Measurements from ENCODE around the gene DDX5.
"Not testable (repeated sequence)": the region's sequence is repeated elsewhere in the genome, so short reads cannot be mapped to it uniquely, and the experiment has no call there.

Gene DDX5

DNA sequence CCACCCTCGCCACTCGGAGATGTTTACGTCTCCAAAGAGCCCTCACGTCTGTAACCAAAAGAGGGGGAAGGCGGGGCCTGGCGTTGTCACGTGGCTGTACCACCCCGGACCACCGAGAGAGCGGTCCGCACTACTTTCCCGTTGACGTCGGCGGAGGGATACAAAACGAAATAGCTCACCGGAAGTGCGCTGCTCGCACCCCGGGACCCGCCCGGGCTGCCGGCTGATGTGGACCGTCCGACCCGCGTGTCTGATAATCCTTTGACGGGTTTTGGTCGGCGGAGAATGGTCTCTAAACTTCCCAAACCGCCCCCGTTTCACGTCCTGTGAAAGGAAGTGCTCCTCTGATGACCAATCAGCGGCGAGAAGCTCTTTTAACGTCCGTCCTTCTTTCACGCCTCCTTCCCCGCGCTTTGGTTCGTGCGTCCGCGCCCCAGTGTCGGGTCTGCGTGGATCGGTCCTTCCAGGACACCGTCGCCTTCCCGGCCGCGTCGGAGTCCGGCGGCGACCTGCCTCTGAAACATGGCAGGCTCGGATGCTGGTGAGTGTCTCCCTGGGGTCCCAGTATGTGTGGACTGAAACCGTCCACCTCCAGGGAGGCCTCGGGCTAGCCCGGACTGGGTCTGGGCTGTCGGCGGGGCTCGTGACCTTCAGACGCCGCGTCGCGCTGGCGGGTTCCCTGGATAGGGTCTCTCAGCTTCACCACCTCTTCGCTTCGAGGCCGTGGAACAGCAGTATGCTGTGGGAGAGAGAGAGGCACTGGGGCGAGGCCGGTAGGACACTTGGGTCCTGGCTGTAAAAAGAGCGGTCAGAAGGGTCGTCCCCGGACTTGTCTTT is 705 bp upstream of the DDX5 start, which contains the start of gene CEP95:
Gene CEP95, plus strand, starts transcription at position 402 of the 837 bp plus-strand sequence. Its CDS starts 121 bp downstream, at position 523.
- peak; percentile 62 for DNase-seq

DNA sequence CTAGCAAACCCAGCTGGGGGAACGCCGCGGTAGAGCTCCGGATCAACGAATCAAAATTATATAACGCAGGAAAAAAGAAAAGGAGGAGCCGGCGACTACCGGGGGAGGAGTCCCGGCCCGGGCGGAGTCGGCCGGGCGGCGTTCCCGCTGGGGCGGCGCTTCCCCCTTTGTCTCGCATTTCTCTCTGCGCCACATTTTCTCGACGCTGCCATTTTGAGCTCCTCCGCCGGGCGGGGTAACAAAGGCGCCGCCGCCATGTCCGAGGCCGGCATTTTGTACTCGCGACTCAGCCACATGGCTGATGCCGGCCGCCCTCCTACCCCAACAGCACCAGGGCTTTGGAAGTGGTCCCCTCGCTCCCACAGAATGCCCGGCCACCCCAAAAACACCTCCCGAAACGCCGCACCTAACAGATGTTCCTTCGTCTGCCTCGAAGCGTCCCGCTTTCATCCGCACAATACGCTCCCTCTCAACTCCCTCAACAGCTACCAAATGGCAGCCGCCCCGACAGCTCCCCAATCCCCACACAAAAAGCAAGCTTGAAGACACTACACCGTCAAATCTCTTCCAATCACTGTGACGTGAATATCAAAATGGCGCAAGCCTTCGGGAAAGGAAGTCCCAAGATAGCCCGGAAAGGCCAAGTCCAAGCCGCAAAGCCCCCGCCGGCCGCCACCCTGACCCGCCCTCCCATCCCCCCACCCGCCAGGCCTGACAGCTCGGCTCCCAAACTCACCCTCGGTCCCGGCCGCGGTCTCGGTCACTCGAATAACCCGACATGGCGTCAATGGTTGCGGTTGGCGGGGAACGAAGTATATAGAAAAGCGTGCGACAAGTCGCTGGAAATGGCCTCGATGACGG is 519 bp downstream of the DDX5 start:
- no peak for DNase-seq

DNA sequence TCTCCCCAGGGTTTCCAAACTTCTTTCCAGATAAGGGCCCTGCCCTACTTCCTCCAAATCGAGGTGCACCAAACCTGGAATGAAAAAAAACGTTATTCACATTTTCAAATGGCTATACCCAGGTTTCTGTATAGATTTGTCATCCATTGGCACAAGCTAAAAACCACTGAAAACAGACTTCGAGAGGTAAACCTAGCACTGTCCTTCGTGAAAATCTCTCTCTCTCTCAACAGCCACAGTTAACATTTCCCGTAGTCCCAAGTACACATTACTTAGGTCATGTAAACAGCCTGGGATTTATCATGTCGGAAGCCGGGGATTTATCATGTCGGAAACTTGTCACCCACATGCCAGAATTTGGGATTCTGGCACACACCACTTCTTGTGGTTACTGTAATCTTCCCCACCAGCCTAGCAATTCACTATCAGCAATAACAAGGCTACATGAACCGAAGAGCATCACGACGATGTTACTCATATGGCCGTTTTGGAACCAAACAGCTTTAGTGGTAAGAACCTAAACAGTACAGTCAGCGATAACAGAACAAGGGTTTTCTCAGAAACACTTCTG is 1.2 kb downstream of the DDX5 start:
- DNase-seq = no peak

DNA sequence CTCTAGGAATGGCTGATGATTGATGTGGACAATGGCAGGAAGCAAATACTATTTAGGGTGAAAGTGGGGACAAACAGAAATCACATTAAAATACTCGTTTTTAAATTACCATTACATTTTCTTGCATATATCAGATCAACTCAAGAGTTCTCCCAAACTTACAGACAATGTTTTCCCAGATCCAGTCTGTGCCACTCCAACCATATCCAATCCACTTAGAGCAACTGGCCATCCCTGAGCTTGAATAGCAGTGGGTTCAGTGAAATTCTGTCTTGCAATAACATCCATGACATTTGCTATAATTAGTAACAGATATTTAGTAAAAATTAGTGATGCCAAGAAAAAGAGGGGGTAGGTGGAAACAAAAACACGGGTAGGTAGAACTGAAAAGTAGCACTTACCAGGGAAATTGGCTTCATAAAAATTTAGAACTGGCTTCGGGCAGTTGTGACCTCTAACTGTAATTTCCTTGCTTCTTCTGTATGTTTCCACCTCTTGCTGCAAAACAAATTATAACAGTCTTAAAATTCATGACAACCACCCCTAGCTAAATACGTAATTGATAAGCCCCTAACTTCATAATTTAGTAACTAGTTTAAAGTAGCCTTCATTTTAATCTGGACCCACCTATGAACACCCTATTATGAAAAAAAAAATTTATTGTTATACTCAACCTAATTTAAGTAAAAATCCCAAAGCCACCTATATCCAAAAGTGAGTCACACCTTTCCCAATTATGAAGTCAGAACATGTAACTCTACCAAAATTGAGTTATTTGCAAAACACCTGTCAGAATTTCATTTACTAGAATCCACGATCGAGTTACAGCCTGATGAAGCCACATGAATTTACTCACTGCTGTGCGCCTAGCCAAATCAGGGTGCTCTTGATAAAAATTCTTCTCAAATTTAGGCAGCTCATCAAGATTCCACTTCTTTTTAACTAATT is 2.0 kb downstream of the DDX5 start:
- DNase-seq = no peak

DNA sequence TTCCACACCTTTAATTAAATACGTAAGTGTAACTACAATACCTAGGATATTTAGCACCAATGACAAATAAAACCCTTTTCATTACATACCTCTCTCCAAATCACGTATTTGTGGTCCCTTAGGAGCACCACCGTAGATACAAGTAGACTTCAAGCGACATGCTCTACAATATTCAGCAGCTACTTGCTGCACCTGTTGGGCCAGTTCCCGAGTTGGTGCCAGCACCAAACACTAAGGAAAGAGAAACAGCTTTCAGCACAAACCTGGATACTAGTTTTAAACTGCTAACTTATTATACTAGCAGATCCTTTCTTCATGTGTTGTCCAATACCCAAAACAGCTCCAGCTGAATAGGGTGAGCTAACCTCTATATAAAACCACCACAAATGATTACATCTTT is 2.7 kb downstream of the DDX5 start:
- no peak for DNase-seq

DNA sequence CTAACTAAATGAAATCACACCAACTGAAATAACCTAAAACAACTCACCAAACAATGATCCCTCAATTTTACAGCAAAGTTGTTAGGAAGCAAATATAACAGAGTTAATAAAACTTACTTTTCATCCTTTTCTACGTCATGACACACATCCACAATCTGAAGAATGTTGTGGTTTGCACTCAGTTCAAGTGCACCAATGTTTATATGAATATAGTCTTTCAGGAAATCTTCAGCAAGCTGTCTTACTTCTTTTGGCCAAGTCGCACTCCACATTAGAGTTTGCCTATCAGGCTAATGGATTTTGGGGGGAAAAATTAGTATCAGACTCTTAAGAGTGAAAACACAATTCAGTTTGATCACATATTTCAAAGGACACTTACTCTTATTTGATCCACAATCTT is 3.3 kb downstream of the DDX5 start:
- no peak for DNase-seq

DNA sequence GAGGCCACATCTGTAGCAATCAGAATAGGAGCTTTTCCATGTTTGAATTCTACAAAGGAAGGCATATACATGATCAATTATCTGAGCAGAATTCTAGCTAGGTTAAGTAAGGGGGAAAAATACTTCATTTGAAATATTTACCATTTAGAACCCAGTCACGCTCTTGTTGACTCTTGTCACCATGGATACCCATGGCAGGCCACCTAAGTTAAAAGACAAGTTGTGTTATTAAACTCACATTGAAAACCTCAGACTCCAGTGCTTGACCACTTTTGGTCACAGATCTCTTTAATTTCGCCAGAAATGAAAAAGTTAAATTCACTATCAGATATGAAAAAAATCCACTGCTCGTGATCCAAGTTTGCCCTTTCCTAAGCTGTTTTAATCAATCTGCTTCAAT is 4.1 kb downstream of the DDX5 start:
- no peak for DNase-seq

DNA sequence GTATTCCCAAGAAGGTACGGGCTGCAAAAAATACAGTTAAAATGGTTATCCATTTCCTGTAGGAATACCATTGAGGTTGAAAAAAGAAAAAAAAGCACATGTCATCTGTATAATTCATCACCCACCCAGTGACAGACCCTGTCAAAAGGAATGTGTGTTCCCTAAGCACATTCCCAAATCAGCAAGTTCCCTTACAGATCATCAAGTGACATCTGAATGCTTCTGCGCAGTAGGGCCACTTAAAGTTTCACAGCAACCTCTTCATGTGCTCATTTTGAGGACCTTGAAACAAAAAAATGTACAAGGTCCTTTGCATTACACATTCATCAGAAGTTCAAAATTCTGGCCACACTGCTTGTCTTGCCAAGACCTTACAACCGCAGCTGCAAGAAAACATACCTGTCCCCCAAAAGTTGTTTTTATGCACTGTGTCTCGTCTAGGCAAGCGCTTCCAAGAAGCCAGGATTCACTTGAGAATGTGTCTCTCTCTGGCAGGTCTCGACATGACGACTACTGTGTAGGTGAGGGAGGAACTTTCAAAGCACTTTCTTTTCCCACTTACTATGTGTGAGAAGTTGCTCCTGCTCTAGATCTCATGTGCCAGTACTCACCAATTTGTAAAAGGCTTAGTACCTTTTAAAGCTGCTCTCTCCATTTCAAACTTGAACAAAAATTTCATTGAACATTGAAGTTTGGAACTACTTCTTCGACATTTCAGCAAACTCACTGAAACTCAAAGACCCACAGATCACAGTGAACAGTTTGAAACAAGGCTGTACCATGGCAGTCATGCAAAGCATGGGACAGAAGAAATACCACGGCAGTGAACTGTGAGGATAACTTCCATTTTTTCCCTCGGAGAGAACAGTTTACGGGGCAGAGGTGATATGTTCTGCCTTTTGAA is 5.0 kb downstream of the DDX5 start:
- DNase-seq = no peak

DNA sequence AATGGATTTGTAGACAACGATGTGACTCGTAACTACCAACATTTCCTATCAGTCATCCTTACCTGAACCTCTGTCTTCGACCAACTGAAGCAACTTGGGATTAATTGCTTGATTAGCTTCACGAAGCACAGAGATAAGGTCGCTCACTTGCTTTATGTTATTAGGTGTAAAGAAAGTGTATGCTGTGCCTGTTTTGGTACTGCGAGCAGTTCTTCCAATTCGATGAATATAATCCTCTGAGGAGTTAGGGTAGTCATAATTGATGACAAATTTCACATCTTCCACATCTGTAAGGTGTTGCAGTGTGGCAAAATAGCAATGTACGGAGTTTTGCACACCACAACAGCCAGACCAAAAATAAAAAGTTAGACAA is 5.6 kb downstream of the DDX5 start:
- no peak for DNase-seq

DNA sequence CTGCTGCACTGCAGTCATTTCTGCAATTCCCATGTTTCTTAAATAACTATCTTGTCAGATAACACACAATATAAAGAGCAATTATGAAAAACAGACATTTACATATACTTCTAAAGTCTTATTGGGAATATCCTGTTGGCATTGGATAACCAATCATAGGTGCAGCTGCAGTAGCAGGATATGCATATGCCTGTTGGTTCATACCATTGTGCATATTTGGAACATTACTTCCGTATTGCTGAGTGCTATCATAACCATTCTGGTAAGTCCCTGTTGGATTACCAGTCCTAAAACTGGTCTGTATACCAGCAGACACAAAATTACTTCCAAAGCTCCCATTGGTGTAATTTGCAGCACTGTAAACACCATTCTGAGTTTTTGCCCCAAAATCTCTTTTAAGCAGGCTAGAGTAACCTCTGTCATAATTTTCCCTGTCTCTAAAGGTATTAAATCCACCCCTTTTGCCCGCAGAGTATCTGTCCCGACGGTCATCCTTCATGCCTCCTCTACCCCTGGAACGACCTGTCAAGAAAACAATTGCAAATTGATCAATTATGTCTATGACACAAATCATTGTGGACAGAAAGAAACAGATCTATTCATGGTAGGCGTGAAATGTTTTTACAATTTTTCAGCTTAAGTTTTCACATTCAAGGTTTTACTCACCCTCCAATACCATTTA is 6.1 kb downstream of the DDX5 start:
- DNase-seq = no peak

DNA sequence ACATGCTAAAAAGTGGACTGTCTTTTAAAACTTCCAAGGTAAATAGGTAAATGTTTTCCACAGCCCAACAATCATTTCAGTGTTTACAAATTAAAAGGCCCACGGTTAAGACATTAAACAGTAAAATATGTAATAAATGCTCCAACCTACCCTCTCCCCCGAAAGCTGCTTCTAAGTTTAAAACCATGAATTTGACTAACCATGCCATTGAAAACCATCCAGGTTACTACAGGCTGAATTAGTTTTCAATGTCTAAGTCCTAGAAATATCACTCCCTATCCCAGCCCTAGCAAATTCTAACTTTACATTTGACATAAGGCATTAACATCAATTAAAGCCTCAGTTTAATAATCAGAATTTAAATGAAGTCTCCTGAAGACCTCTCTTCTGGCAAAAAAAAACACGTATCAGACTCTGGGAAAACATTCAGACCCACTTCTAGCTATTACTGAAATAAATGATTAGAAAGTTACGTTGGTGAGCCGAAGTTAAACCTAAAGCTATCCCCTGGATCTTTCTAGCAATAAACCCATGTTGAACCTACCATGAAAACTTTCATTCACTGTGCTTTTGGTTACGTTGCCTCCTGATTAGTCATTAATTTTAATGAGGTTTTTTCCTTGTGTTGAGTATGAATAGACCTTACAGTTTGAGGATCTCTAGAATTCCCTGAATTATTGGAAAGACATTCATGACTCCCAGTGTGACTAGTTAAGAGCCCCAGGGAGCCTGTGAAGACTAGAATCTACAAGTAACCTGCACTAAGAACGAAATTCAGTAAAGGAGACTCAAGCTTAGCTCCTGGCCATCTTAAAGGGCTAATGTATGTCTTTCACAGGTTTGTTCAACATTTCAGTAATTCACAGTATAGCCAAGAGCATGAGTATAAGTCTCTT is 7.5 kb downstream of the DDX5 start:
- no peak for DNase-seq

DNA sequence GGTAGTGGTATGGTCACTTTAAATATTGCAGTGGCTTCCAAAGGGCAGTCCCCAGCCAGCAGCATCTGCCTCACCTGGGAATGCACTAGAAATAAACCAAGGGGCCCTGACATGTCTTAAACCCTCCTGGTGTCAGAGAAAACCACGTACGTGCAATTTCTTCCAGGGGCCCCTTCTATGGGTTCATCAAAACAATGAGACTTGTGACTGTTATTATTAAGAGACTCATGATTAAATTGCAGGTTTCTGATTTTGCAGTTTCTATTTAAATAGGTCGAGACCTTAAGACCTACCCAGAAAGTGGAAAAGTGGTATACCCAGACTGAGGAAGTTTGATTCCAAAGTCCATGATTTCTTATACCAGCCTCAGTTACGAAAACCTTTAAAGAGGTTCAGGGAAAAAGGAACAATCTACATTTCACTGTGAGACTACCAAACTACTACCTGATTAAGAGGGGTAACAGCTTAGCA is 8.5 kb downstream of the DDX5 start:
- DNase-seq = no peak

DNA sequence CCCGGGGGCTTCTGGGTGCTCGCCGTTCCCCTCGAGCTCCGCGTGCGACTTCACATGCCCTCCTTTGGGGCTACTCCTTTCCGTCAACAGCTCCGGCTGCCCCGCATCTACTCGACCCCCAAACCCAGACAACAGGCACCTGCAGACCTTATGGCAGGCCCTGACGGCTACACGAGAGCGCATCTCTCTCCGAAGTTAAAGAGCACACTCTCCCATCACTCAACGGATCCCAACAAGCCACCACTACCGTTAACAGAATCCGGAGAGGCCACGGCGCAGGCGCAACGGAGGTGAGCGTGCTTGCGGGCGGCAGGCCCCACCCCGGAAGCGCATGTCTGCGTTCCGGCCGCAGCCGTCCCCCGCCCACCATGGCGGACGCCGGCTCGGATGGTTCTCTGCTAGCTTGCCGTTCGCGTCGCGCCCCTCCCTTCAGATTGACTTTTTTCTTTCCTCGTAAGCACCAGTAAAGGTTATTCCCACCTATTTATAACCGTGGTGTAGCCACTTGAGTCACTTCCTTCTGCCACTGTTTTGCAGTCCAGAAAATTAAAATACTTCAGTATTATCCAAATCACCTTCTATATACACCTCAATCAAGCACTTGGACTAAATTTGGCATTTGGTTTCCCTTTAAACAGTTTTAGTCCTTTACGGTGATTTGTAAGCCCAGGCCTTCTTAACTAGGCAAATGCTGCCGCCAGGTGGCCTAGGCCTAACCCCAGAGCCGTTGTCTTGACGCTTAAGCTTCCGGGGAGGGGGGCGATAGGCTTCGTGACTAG is 9.1 kb downstream of the DDX5 start, which contains the start of gene POLG2:
Gene POLG2, minus strand, starts transcription at position 269 of the 779 bp plus-strand sequence. Its CDS starts 86 bp downstream, at position 183.
- no peak for DNase-seq

DNA sequence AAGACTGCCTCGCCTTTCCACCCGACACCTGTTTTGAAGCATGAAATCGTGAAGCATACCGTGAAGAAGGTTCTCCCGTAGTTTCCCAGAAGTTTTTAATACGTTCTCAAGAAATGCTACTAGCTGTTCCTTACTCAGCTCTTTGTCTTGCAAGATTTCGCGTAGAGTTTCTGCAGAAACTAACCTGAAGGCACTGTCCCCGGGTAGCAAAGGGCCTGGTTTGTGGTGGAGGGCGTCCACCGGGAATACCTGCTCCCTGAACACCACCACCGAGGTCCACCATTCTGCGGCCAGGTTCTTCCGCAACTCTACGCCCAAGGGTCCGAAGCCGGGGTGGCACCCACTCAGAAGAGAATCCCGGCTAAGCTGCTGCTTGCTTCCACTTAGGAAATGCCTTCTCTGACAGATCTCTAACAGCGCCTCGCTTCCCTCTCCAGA is 9.7 kb downstream of the DDX5 start:
- no peak for DNase-seq

DNA sequence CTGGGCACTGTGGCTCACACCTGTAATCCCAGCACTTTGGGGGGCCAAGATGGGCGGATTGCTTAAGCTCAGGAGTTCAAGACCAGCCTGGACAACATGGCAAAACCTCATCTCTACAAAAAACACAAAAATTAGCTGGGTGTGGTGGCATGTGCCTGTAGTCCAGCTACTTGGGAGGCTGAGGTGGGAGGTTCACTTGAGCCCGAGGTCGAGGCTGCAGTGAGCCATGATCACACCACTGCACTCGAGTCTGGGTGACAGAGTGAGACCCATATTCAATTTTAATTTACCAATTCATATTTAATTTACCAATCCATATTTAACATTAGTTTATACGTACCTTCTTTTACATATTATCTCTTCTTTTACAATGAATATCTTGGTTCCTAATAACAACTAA is 10.8 kb downstream of the DDX5 start:
- DNase-seq = not testable (repeated sequence)

DNA sequence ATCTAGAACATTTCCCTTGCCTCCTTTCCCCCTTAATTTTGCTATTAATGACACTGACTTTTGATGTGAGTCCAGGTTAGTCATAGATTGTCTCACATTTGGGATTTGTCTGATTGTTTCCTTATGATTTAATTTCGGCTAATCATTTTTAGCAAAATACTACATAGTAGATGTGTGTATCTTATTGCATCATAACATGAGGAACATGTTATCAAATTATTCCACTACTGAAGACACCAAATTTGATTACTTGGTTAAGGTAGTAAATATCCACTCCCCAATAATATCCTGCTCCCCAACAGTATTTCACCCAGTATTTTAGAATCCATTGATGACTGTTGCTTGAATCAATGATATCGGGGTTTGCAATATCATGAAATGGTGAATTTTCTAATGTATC is 12.0 kb downstream of the DDX5 start:
- DNase-seq = no peak

DNA sequence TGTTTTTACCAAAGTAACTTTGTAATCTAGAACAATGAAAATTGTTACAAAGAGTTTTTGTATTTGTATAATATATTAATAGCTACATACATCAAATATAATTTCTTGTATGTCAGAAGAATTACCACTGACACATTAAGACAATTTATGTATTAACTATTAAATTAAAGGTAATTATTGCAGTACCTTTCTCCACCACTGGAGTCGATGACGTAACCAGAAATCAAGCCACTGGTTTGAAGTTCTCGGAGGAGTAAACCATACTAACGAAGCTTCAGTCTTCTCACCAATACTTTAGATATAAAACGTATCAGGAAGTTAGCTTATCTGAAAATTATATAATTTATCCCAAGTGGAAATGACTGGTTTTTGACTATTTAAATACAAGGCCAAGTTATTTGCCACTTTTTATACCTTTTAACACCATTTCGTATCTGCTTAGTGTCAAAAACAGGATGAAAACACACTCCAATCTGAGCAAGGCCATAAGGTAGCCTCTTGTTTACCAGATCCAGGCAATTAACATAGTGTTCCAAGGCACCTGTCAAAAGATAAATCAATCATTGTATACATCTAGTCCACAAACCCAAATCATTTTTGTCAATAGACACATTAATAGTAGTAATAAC is 13.5 kb downstream of the DDX5 start:
- no peak for DNase-seq

DNA sequence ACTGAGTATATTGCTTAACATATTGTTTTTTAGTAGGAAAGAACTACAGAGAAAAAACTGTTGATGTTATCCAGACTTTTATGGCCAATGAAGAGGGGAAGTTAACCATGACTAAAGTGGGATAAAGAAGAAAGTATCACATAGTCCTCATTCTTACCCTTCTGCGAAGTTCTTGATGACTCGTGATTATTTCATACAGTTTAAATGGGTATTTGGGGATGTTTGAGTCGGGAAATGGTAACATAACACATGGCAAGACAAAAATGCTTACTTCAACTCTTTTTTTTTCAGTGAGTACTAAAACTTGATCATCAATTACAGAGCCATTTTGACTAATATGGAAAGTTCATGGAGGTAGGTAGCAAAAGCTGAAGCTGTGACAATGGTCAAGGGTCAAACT is 14.1 kb downstream of the DDX5 start:
- no peak for DNase-seq
